Measurements from ENCODE around the gene DDR2. TPM values are rescaled to one million over a fixed set of nuclear protein-coding genes. Genes with fewer than 3 reads are reported as not detected.
A peak's percentile ranks its signal among the peaks of the same experiment; 100 is the strongest.
"Not testable (repeated sequence)": the region's sequence is repeated elsewhere in the genome, so short reads cannot be mapped to it uniquely, and the experiment has no call there.

Gene DDR2
- total RNA-seq, 1 donor from 2014 or later, result 4.1 TPM

- DNase-seq (ENCODE audit: low spot score in 2 of 2), result no peak
- FAIRE-seq, result no peak
Observed at GRCh38 chr1:162741574-162741973, 109.3 kb downstream of the DDR2 start.

GRCh38 chr1:162746264-162746942, 114.1 kb downstream of the DDR2 start:
- DNase-seq (ENCODE audit: low spot score in 2 of 2); FAIRE-seq: not testable (repeated sequence)

- FAIRE-seq (no peak), DNase-seq (ENCODE audit: low spot score in 2 of 2) (no peak)
Observed at GRCh38 chr1:162753001-162753658, 120.9 kb downstream of the DDR2 start.

- DNase-seq (ENCODE audit: low spot score in 2 of 2) (no peak), FAIRE-seq (no peak)
Observed at GRCh38 chr1:162753998-162754585, 121.8 kb downstream of the DDR2 start.

GRCh38 chr1:162755306-162755705, 123.0 kb downstream of the DDR2 start:
- DNase-seq (ENCODE audit: low spot score in 2 of 2) (no peak), FAIRE-seq (no peak)

GRCh38 chr1:162756523-162756922, 124.3 kb downstream of the DDR2 start:
- DNase-seq (ENCODE audit: low spot score in 2 of 2) (no peak), FAIRE-seq (no peak)

GRCh38 chr1:162757476-162757875, 125.2 kb downstream of the DDR2 start:
- DNase-seq (ENCODE audit: low spot score in 2 of 2) (no peak), FAIRE-seq (no peak)

- no peak for FAIRE-seq
Observed at GRCh38 chr1:162765788-162766187, 133.5 kb downstream of the DDR2 start.

GRCh38 chr1:162772571-162773154, 140.4 kb downstream of the DDR2 start:
- no peak for DNase-seq (ENCODE audit: low spot score in 2 of 2)
- FAIRE-seq, result no peak

More at GRCh38 chr1:162765788-162766187, 133.5 kb downstream of the DDR2 start:
- DNase-seq (ENCODE audit: low spot score in 2 of 2), result no peak

- DNase-seq (ENCODE audit: low spot score in 2 of 2) (no peak), FAIRE-seq (no peak)
Observed at GRCh38 chr1:162774007-162774406, 141.7 kb downstream of the DDR2 start.

- DNase-seq (ENCODE audit: low spot score in 2 of 2) (no peak), FAIRE-seq (no peak)
Observed at GRCh38 chr1:162779043-162779442, 146.8 kb downstream of the DDR2 start.

GRCh38 chr1:162782671-162783070, 150.4 kb downstream of the DDR2 start:
- no peak for FAIRE-seq
- no peak for DNase-seq (ENCODE audit: low spot score in 2 of 2)

- not testable (repeated sequence) for FAIRE-seq
Observed at GRCh38 chr1:162784926-162785325, 152.7 kb downstream of the DDR2 start.

GRCh38 chr1:162788783-162789182, 156.5 kb downstream of the DDR2 start:
- not testable (repeated sequence) for DNase-seq (ENCODE audit: low spot score in 2 of 2); FAIRE-seq

More at GRCh38 chr1:162784926-162785325, 152.7 kb downstream of the DDR2 start:
- DNase-seq (ENCODE audit: low spot score in 2 of 2), result not testable (repeated sequence)

- FAIRE-seq (peak; percentile 87), DNase-seq (ENCODE audit: low spot score in 2 of 2) (peak in 1 of 2 donors; percentile 20)
Observed at GRCh38 chr1:162790303-162790984, 158.2 kb downstream of the DDR2 start, which contains the start of gene HSD17B7. Gene HSD17B7, plus strand, starts transcription at chr1:162790702. Its CDS starts 99 bp downstream, at chr1:162790801.

- DNase-seq (ENCODE audit: low spot score in 2 of 2); FAIRE-seq: not testable (repeated sequence)
Observed at GRCh38 chr1:162790985-162791357, 158.7 kb downstream of the DDR2 start.

- FAIRE-seq; DNase-seq (ENCODE audit: low spot score in 2 of 2): not testable (repeated sequence)
Observed at GRCh38 chr1:162794284-162794683, 162.0 kb downstream of the DDR2 start.

- not testable (repeated sequence) for FAIRE-seq; DNase-seq (ENCODE audit: low spot score in 2 of 2)
Observed at GRCh38 chr1:162796617-162797279, 164.5 kb downstream of the DDR2 start.

- FAIRE-seq, result not testable (repeated sequence)
Observed at GRCh38 chr1:162799995-162800830, 167.9 kb downstream of the DDR2 start.

More at GRCh38 chr1:162799995-162800830, 167.9 kb downstream of the DDR2 start:
- DNase-seq (ENCODE audit: low spot score in 2 of 2), result not testable (repeated sequence)
